Mesodermal cell (in vitro differentiated cells): ENCODE data around the gene RCE1.

Experiments
- H3K27ac ChIP-seq: 2 replicates; pipeline ENCODE4 v1.7.0; 2013; ENCODE audit warnings: mild to moderate bottlenecking, low read depth, low read length, moderate library complexity; ENCODE audit not compliant: severe bottlenecking
- H3K36me3 ChIP-seq: 2 replicates; pipeline ENCODE4 v1.7.1; 2013; ENCODE audit warnings: mild to moderate bottlenecking, low read length, moderate library complexity; ENCODE audit not compliant: control insufficient read depth, insufficient read depth
- H3K4me1 ChIP-seq: one replicate; pipeline ENCODE4 v1.7.1; 2013; ENCODE audit warnings: mild to moderate bottlenecking, low read length; ENCODE audit not compliant: insufficient read depth, control insufficient read depth, poor library complexity, severe bottlenecking
- H3K4me3 ChIP-seq: 2 replicates; pipeline ENCODE4 v1.7.0; 2013; ENCODE audit warnings: low read length, control low read depth, mild to moderate bottlenecking; ENCODE audit not compliant: insufficient read depth, poor library complexity, severe bottlenecking; ENCODE audit errors: extremely low read depth
- H3K9me3 ChIP-seq: 2 replicates; pipeline ENCODE4 v1.7.1; 2013; ENCODE audit warnings: mild to moderate bottlenecking, low read length, moderate library complexity; ENCODE audit not compliant: control insufficient read depth
- WGBS, 2 experiments: methylation state at CpG; one replicate each; pipeline ENCODE4 v1.1.5; 2013; ENCODE audit warnings: missing lambda C conversion rate in 2 of 2; ENCODE audit not compliant: insufficient coverage in 2 of 2; 5-methylcytosine and 5-hydroxymethylcytosine counted together

RCE1 gene

GRCh38 chr11:66864924-66865697, 21.9 kb downstream of the RCE1 start:
- Histone ChIP-seq H3K9me3 (no peaks in the 10 kb centered on the region), H3K4me1 (no peaks in the 10 kb centered on the region), H3K36me3 (no peaks in the 10 kb centered on the region), H3K27ac (no peak overlapping the region), H3K4me3 (no peak overlapping the region)
- whole genome bisulfite sequencing, 2 experiments, result 86 to 98% methylated on average over 8 to 18 of the region's 23 CpGs

- Histone ChIP-seq H3K4me3 (no peak overlapping the region), H3K27ac (no peak overlapping the region)
- WGBS, 2 experiments, result 94 to 99% methylated on average over 20 to 23 of the region's 23 CpGs
These were observed 22.8 kb downstream of the RCE1 start for GRCh38 chr11:66866007-66866406.

GRCh38 chr11:66866511-66866986, 23.3 kb downstream of the RCE1 start:
- 86 to 87% methylated on average over 7 of the region's 7 CpGs for WGBS, 2 experiments
- H3K4me3 ChIP-seq, result no peak overlapping the region
- no peaks in the 10 kb centered on the region for H3K9me3 ChIP-seq
- no peaks in the 10 kb centered on the region for H3K36me3 ChIP-seq
- H3K27ac ChIP-seq, result no peak overlapping the region
- H3K4me1 ChIP-seq, result no peaks in the 10 kb centered on the region

More at GRCh38 chr11:66866007-66866406, 22.8 kb downstream of the RCE1 start:
- Histone ChIP-seq H3K4me1 (no peaks in the 10 kb centered on the region), H3K36me3 (no peaks in the 10 kb centered on the region), H3K9me3 (no peaks in the 10 kb centered on the region)

GRCh38 chr11:66867425-66868040, 24.3 kb downstream of the RCE1 start:
- Histone ChIP-seq H3K9me3 (no peaks in the 10 kb centered on the region), H3K36me3 (no peaks in the 10 kb centered on the region), H3K4me1 (no peaks in the 10 kb centered on the region), H3K4me3 (no peak overlapping the region), H3K27ac (no peak overlapping the region)
- WGBS, 2 experiments, result 85 to 95% methylated on average over 10 to 11 of the region's 14 CpGs

GRCh38 chr11:66868082-66868725, 25.0 kb downstream of the RCE1 start:
- 96 to 99% methylated on average over 7 to 10 of the region's 13 CpGs for WGBS, 2 experiments
- Histone ChIP-seq H3K27ac (no peak overlapping the region), H3K4me1 (no peaks in the 10 kb centered on the region), H3K36me3 (no peaks in the 10 kb centered on the region), H3K4me3 (no peak overlapping the region), H3K9me3 (no peaks in the 10 kb centered on the region)

GRCh38 chr11:66868726-66869566, 25.7 kb downstream of the RCE1 start:
- H3K36me3 ChIP-seq, result no peaks in the 10 kb centered on the region
- no peaks in the 10 kb centered on the region for H3K9me3 ChIP-seq
- 44 to 50% methylated on average over 23 to 25 of the region's 27 CpGs for WGBS, 2 experiments
- no peak overlapping the region for H3K27ac ChIP-seq
- no peaks in the 10 kb centered on the region for H3K4me1 ChIP-seq
- H3K4me3 ChIP-seq, result no peak overlapping the region

GRCh38 chr11:66869567-66869870, 26.3 kb downstream of the RCE1 start:
- 100% methylated on average over 4 to 5 of the region's 9 CpGs for WGBS, 2 experiments
- Histone ChIP-seq H3K9me3 (no peaks in the 10 kb centered on the region), H3K4me3 (no peak overlapping the region), H3K4me1 (no peaks in the 10 kb centered on the region), H3K36me3 (no peaks in the 10 kb centered on the region), H3K27ac (no peak overlapping the region)

GRCh38 chr11:66870131-66870530, 26.9 kb downstream of the RCE1 start:
- Histone ChIP-seq H3K27ac (no peak overlapping the region), H3K4me3 (no peak overlapping the region), H3K9me3 (no peaks in the 10 kb centered on the region), H3K4me1 (no peaks in the 10 kb centered on the region), H3K36me3 (no peaks in the 10 kb centered on the region)
- 96 to 97% methylated on average over 14 to 16 of the region's 16 CpGs for WGBS, 2 experiments

- no peak overlapping the region for H3K4me3 ChIP-seq
- no peak overlapping the region for H3K27ac ChIP-seq
- H3K9me3 ChIP-seq, result no peaks in the 10 kb centered on the region
- no peaks in the 10 kb centered on the region for H3K4me1 ChIP-seq
- 91 to 98% methylated on average over 28 to 34 of the region's 39 CpGs for WGBS, 2 experiments
- no peaks in the 10 kb centered on the region for H3K36me3 ChIP-seq
These were observed 27.6 kb downstream of the RCE1 start for GRCh38 chr11:66870616-66871520.

GRCh38 chr11:66871521-66871901, 28.3 kb downstream of the RCE1 start:
- no peaks in the 10 kb centered on the region for H3K9me3 ChIP-seq
- 97 to 99% methylated on average over 18 of the region's 18 CpGs for WGBS, 2 experiments
- no peak overlapping the region for H3K4me3 ChIP-seq
- H3K27ac ChIP-seq, result no peak overlapping the region
- H3K4me1 ChIP-seq, result no peaks in the 10 kb centered on the region
- no peaks in the 10 kb centered on the region for H3K36me3 ChIP-seq
